DND-41 (cell line): ENCODE data around the gene RPP25.

ENCODE experiments used
- ATAC-seq: fragments of 200-7000 bp; cut with Tn5 transposase; 3 replicates; pipeline ENCODE4 v1.9.1; 2021; ENCODE audit warnings: low read depth; ENCODE audit not compliant: insufficient read depth
- DNase-seq: peaks from one replicate; pipeline ENCODE4 v3.0.0-alpha.2; 2020
- H2AFZ ChIP-seq: 2 replicates; pipeline ENCODE4 v1.6.0; 2012; ENCODE audit warnings: low read depth, low read length
- H3K27ac ChIP-seq: 2 replicates; pipeline ENCODE4 v1.5.1; 2012; ENCODE audit warnings: low read length, inconsistent platforms
- H3K27me3 ChIP-seq: fragments of 200-600 bp; sonication (generic); 2 replicates; pipeline ENCODE4 v1.6.0; 2012; ENCODE audit warnings: low read length, mild to moderate bottlenecking, inconsistent platforms; ENCODE audit not compliant: insufficient read depth, poor library complexity
- H3K36me3 ChIP-seq: 2 replicates; pipeline ENCODE4 v1.5.1; 2012; ENCODE audit warnings: low read length, inconsistent platforms; ENCODE audit not compliant: insufficient read depth
- H3K4me1 ChIP-seq: 2 replicates; pipeline ENCODE4 v1.5.1; 2012; ENCODE audit warnings: mild to moderate bottlenecking, low read length; ENCODE audit not compliant: insufficient read depth
- H3K4me2 ChIP-seq: 2 replicates; pipeline ENCODE4 v1.6.0; 2012; ENCODE audit warnings: mild to moderate bottlenecking, moderate library complexity, low read length, inconsistent platforms; ENCODE audit not compliant: insufficient read depth
- H3K4me3 ChIP-seq, 2 experiments: fragments of 200-600 bp in 1 of 2; shearing (Covaris generic) in 1 of 2; 2 replicates each; pipeline ENCODE4 v1.5.1; 2012 to 2016; ENCODE audit warnings: inconsistent platforms in 2 of 2, low read length in 2 of 2, mild to moderate bottlenecking in 2 of 2, low read depth in 1 of 2, moderate library complexity in 1 of 2
- H3K79me2 ChIP-seq: 2 replicates; pipeline ENCODE4 v1.6.0; 2012; ENCODE audit warnings: low read length, inconsistent platforms; ENCODE audit not compliant: insufficient read depth
- H3K9ac ChIP-seq: 2 replicates; pipeline ENCODE4 v1.6.0; 2012; ENCODE audit warnings: low read depth, mild to moderate bottlenecking, inconsistent platforms, low read length, moderate library complexity
- H3K9me3 ChIP-seq: 2 replicates; pipeline ENCODE4 v1.5.1; 2012; ENCODE audit warnings: low read length, moderate library complexity, mild to moderate bottlenecking, inconsistent platforms; ENCODE audit not compliant: insufficient read depth, severe bottlenecking
- H4K20me1 ChIP-seq: 2 replicates; pipeline ENCODE4 v1.6.0; 2012; ENCODE audit warnings: low read length; ENCODE audit not compliant: insufficient read depth
- CTCF ChIP-seq: IDR thresholded peaks from 2 replicates; pipeline ENCODE4 v1.5.1; 2012; ENCODE audit warnings: borderline replicate concordance, low read length, moderate library complexity, mild to moderate bottlenecking; ENCODE audit not compliant: poor library complexity, severe bottlenecking; ENCODE audit errors: extremely low read depth
- EZH2 ChIP-seq: IDR thresholded peaks from 3 replicates; pipeline ENCODE4 v1.6.1; 2012; ENCODE audit warnings: borderline replicate concordance, low read depth, mild to moderate bottlenecking, moderate library complexity, low read length, inconsistent platforms; ENCODE audit not compliant: severe bottlenecking

RPP25 gene

GRCh38 chr15:74963213-74963612 lies 6.6 kb upstream of the RPP25 start:
- Histone ChIP-seq H3K4me3 (no peak overlapping the region), H3K79me2 (no peaks in the 10 kb centered on the region)
- TF ChIP-seq EZH2 (no peak), CTCF (no peak)

GRCh38 chr15:74962671-74963070 lies 6.1 kb upstream of the RPP25 start:
- Histone ChIP-seq H3K36me3 (no peaks in the 10 kb centered on the region), H3K4me3 (no peak overlapping the region), H2AFZ (no peak overlapping the region), H3K27ac (no peak overlapping the region), H3K79me2 (no peaks in the 10 kb centered on the region), H3K27me3 (no peaks in the 10 kb centered on the region), H3K9me3 (no peaks in the 10 kb centered on the region), H3K4me1 (no peaks in the 10 kb centered on the region), H3K4me2 (no peak overlapping the region), H3K9ac (no peak overlapping the region), H4K20me1 (no peaks in the 10 kb centered on the region)
- no peak for ATAC-seq
- no peak for DNase-seq
- TF ChIP-seq CTCF (no peak), EZH2 (no peak)

More at GRCh38 chr15:74963213-74963612, 6.6 kb upstream of the RPP25 start:
- no peak overlapping the region for H2AFZ ChIP-seq
- ATAC-seq (no peak), DNase-seq (no peak)
- no peaks in the 10 kb centered on the region for H3K9me3 ChIP-seq
- no peaks in the 10 kb centered on the region for H3K27me3 ChIP-seq
- H3K9ac ChIP-seq: no peak overlapping the region
- no peak overlapping the region for H3K27ac ChIP-seq
- no peaks in the 10 kb centered on the region for H4K20me1 ChIP-seq
- no peaks in the 10 kb centered on the region for H3K4me1 ChIP-seq
- no peak overlapping the region for H3K4me2 ChIP-seq
- H3K36me3 ChIP-seq: no peaks in the 10 kb centered on the region

GRCh38 chr15:74962219-74962618 lies 5.6 kb upstream of the RPP25 start:
- no peak overlapping the region for H3K9ac ChIP-seq
- no peak overlapping the region for H3K4me3 ChIP-seq
- H3K4me1 ChIP-seq: no peaks in the 10 kb centered on the region
- TF ChIP-seq CTCF (no peak), EZH2 (no peak)
- no peak for DNase-seq
- H2AFZ ChIP-seq: no peak overlapping the region
- no peaks in the 10 kb centered on the region for H3K9me3 ChIP-seq
- H4K20me1 ChIP-seq: no peaks in the 10 kb centered on the region
- ATAC-seq: no peak
- no peaks in the 10 kb centered on the region for H3K27me3 ChIP-seq
- H3K36me3 ChIP-seq: no peaks in the 10 kb centered on the region
- no peak overlapping the region for H3K27ac ChIP-seq
- H3K4me2 ChIP-seq: no peak overlapping the region
- H3K79me2 ChIP-seq: no peaks in the 10 kb centered on the region

- DNase-seq: no peak
- Histone ChIP-seq H4K20me1 (no peaks in the 10 kb centered on the region), H3K4me2 (no peak overlapping the region), H3K27ac (no peak overlapping the region), H2AFZ (no peak overlapping the region), H3K36me3 (no peaks in the 10 kb centered on the region), H3K4me3 (no peak overlapping the region), H3K9me3 (no peaks in the 10 kb centered on the region), H3K4me1 (no peaks in the 10 kb centered on the region), H3K27me3 (no peaks in the 10 kb centered on the region), H3K79me2 (no peaks in the 10 kb centered on the region), H3K9ac (no peak overlapping the region)
- ATAC-seq: no peak
- no peak for TF ChIP-seq EZH2
- TF ChIP-seq CTCF: no peak
Measured at GRCh38 chr15:74961616-74962015, 5.0 kb upstream of the RPP25 start.
